Measurements from ENCODE around the gene QTRT2. TPM values are rescaled to one million over a fixed set of nuclear protein-coding genes. Genes with fewer than 3 reads are reported as not detected.

QTRT2 gene
- total and polyA plus RNA-seq, 4 experiments from 2014 or later, result 14.3 to 35.7 (median 22.3) TPM

- CTCF ChIA-PET (ENCODE audit: partially characterized antibody), result interaction anchor here (0.6 kb wide), 1 partner anchor 1014 kb away, joined by 5 read pairs; no protein-coding TSS in a partner anchor
These were observed 47.9 kb downstream of the QTRT2 start for GRCh38 chr3:114104414-114104813.

GRCh38 chr3:114108137-114108536 is 51.6 kb downstream of the QTRT2 start:
- ChIA-PET CTCF (ENCODE audit: partially characterized antibody) (interaction anchor here (1.7 kb wide), 1 partner anchor 19 kb away, joined by 4 read pairs; no protein-coding TSS in a partner anchor), POLR2A (ENCODE audit: partially characterized antibody) (no interaction called here)
- H3K4me1 Mint-ChIP-seq, result no peaks in the 10 kb centered on the region
- intact Hi-C loops (cut with micrococcal nuclease), result no loop called here
- no peak overlapping the region for H3K27ac Mint-ChIP-seq
- Histone ChIP-seq H3K4me1 (ENCODE audit: insufficient read depth, low read length) (no peaks in the 10 kb centered on the region), H3K9me3 (ENCODE audit: control insufficient read depth in 1 of 2, low read length in 2 of 2) (no peaks in the 10 kb centered on the region), H3K36me3 (ENCODE audit: insufficient read depth, low read length) (no peaks in the 10 kb centered on the region), H3K27me3 (ENCODE audit: insufficient read depth, low read length) (no peaks in the 10 kb centered on the region), H3K4me3 (ENCODE audit: low read length in 2 of 2) (no peak overlapping the region), H3K27ac (ENCODE audit: low read depth, low read length) (no peak overlapping the region)
- no peak for DNase-seq
- peaks cover 0 to 2% (median 0%) of the 10 kb centered on the region in 8 donors for H3K9me3 Mint-ChIP-seq
- H3K4me3 Mint-ChIP-seq, result no peak overlapping the region
- H3K27me3 Mint-ChIP-seq, result peaks cover 2 to 12% of the 10 kb centered on the region in 2 donors
- H3K36me3 Mint-ChIP-seq, result no peaks in the 10 kb centered on the region

More at GRCh38 chr3:114104414-114104813, 47.9 kb downstream of the QTRT2 start:
- H3K9me3 Mint-ChIP-seq, result peaks cover 0 to 2% (median 0%) of the 10 kb centered on the region in 8 donors
- POLR2A ChIA-PET (ENCODE audit: partially characterized antibody), result no interaction called here
- no peaks in the 10 kb centered on the region for H3K36me3 Mint-ChIP-seq
- Histone ChIP-seq H3K9me3 (ENCODE audit: control insufficient read depth in 1 of 2, low read length in 2 of 2) (no peaks in the 10 kb centered on the region), H3K4me3 (ENCODE audit: low read length in 2 of 2) (no peak overlapping the region), H3K4me1 (ENCODE audit: insufficient read depth, low read length) (no peaks in the 10 kb centered on the region), H3K27me3 (ENCODE audit: insufficient read depth, low read length) (no peaks in the 10 kb centered on the region), H3K36me3 (ENCODE audit: insufficient read depth, low read length) (no peaks in the 10 kb centered on the region), H3K27ac (ENCODE audit: low read depth, low read length) (no peak overlapping the region)
- no peak overlapping the region for H3K27ac Mint-ChIP-seq
- intact Hi-C loops (cut with micrococcal nuclease), result no loop called here
- DNase-seq, result no peak
- no peak overlapping the region for H3K4me3 Mint-ChIP-seq
- peaks cover 0 to 7% of the 10 kb centered on the region in 2 donors for H3K27me3 Mint-ChIP-seq
- H3K4me1 Mint-ChIP-seq, result no peaks in the 10 kb centered on the region

GRCh38 chr3:114110439-114110838 is 53.9 kb downstream of the QTRT2 start:
- Histone ChIP-seq H3K4me1 (ENCODE audit: insufficient read depth, low read length) (no peaks in the 10 kb centered on the region), H3K4me3 (ENCODE audit: low read length in 2 of 2) (no peak overlapping the region), H3K27ac (ENCODE audit: low read depth, low read length) (no peak overlapping the region), H3K36me3 (ENCODE audit: insufficient read depth, low read length) (no peaks in the 10 kb centered on the region), H3K27me3 (ENCODE audit: insufficient read depth, low read length) (no peaks in the 10 kb centered on the region), H3K9me3 (ENCODE audit: control insufficient read depth in 1 of 2, low read length in 2 of 2) (no peaks in the 10 kb centered on the region)
- Mint-ChIP-seq H3K4me1 (no peaks in the 10 kb centered on the region), H3K36me3 (no peaks in the 10 kb centered on the region), H3K9me3 (peaks cover 0 to 1% (median 0%) of the 10 kb centered on the region in 8 donors), H3K27me3 (peaks cover 2 to 15% of the 10 kb centered on the region in 2 donors), H3K4me3 (no peak overlapping the region), H3K27ac (no peak overlapping the region)
- POLR2A ChIA-PET (ENCODE audit: partially characterized antibody), result no interaction called here
- CTCF ChIA-PET (ENCODE audit: partially characterized antibody), result no interaction called here
- DNase-seq, result no peak
- intact Hi-C loops (cut with micrococcal nuclease), result no loop called here

GRCh38 chr3:114111060-114111770 is 54.7 kb downstream of the QTRT2 start:
- intact Hi-C loops (cut with micrococcal nuclease), result no loop called here
- H3K27ac Mint-ChIP-seq, result no peak overlapping the region
- no peak overlapping the region for H3K4me3 Mint-ChIP-seq
- Histone ChIP-seq H3K27me3 (ENCODE audit: insufficient read depth, low read length) (no peaks in the 10 kb centered on the region), H3K36me3 (ENCODE audit: insufficient read depth, low read length) (no peaks in the 10 kb centered on the region), H3K27ac (ENCODE audit: low read depth, low read length) (no peak overlapping the region), H3K4me1 (ENCODE audit: insufficient read depth, low read length) (no peaks in the 10 kb centered on the region), H3K4me3 (ENCODE audit: low read length in 2 of 2) (no peak overlapping the region), H3K9me3 (ENCODE audit: control insufficient read depth in 1 of 2, low read length in 2 of 2) (no peaks in the 10 kb centered on the region)
- peaks cover 2 to 13% of the 10 kb centered on the region in 2 donors for H3K27me3 Mint-ChIP-seq
- ChIA-PET CTCF (ENCODE audit: partially characterized antibody) (no interaction called here), POLR2A (ENCODE audit: partially characterized antibody) (no interaction called here)
- no peaks in the 10 kb centered on the region for H3K4me1 Mint-ChIP-seq
- no peaks in the 10 kb centered on the region for H3K9me3 Mint-ChIP-seq
- no peaks in the 10 kb centered on the region for H3K36me3 Mint-ChIP-seq
- DNase-seq, result no peak

GRCh38 chr3:114112696-114113095 is 56.2 kb downstream of the QTRT2 start:
- H3K27ac Mint-ChIP-seq, result no peak overlapping the region
- H3K4me1 Mint-ChIP-seq, result no peaks in the 10 kb centered on the region
- no peak overlapping the region for H3K4me3 Mint-ChIP-seq
- intact Hi-C loops (cut with micrococcal nuclease), result no loop called here
- no peak overlapping the region for H3K27ac ChIP-seq (ENCODE audit: low read depth, low read length)
- peaks cover 2 to 11% of the 10 kb centered on the region in 2 donors for H3K27me3 Mint-ChIP-seq
- no peak for DNase-seq
- CTCF ChIA-PET (ENCODE audit: partially characterized antibody), result no interaction called here
- H3K36me3 ChIP-seq (ENCODE audit: insufficient read depth, low read length), result no peaks in the 10 kb centered on the region
- H3K9me3 ChIP-seq (ENCODE audit: control insufficient read depth in 1 of 2, low read length in 2 of 2), result no peaks in the 10 kb centered on the region
- H3K9me3 Mint-ChIP-seq, result no peaks in the 10 kb centered on the region
- H3K4me3 ChIP-seq (ENCODE audit: low read length in 2 of 2), result no peak overlapping the region
- H3K36me3 Mint-ChIP-seq, result no peaks in the 10 kb centered on the region
- no peaks in the 10 kb centered on the region for H3K27me3 ChIP-seq (ENCODE audit: insufficient read depth, low read length)
- POLR2A ChIA-PET (ENCODE audit: partially characterized antibody), result no interaction called here
- no peaks in the 10 kb centered on the region for H3K4me1 ChIP-seq (ENCODE audit: insufficient read depth, low read length)

- H3K9me3 Mint-ChIP-seq, result no peaks in the 10 kb centered on the region
- H3K9me3 ChIP-seq (ENCODE audit: control insufficient read depth in 1 of 2, low read length in 2 of 2), result no peaks in the 10 kb centered on the region
- no peak overlapping the region for H3K4me3 Mint-ChIP-seq
- H3K27me3 ChIP-seq (ENCODE audit: insufficient read depth, low read length), result no peaks in the 10 kb centered on the region
- no peak overlapping the region for H3K27ac Mint-ChIP-seq
- H3K27ac ChIP-seq (ENCODE audit: low read depth, low read length), result no peak overlapping the region
- H3K36me3 ChIP-seq (ENCODE audit: insufficient read depth, low read length), result no peaks in the 10 kb centered on the region
- no peaks in the 10 kb centered on the region for H3K36me3 Mint-ChIP-seq
- peaks cover 0 to 8% of the 10 kb centered on the region in 2 donors for H3K27me3 Mint-ChIP-seq
- ChIA-PET CTCF (ENCODE audit: partially characterized antibody) (no interaction called here), POLR2A (ENCODE audit: partially characterized antibody) (no interaction called here)
- no peak for DNase-seq
- H3K4me1 Mint-ChIP-seq, result no peaks in the 10 kb centered on the region
- H3K4me3 ChIP-seq (ENCODE audit: low read length in 2 of 2), result no peak overlapping the region
- H3K4me1 ChIP-seq (ENCODE audit: insufficient read depth, low read length), result no peaks in the 10 kb centered on the region
- intact Hi-C loops (cut with micrococcal nuclease), result no loop called here
These were observed 58.2 kb downstream of the QTRT2 start for GRCh38 chr3:114114719-114115118.

- ChIA-PET CTCF (ENCODE audit: partially characterized antibody) (no interaction called here), POLR2A (ENCODE audit: partially characterized antibody) (no interaction called here)
- no peaks in the 10 kb centered on the region for H3K9me3 Mint-ChIP-seq
- H3K9me3 ChIP-seq (ENCODE audit: control insufficient read depth in 1 of 2, low read length in 2 of 2), result no peaks in the 10 kb centered on the region
- H3K36me3 ChIP-seq (ENCODE audit: insufficient read depth, low read length), result no peaks in the 10 kb centered on the region
- no peak for DNase-seq
- intact Hi-C loops (cut with micrococcal nuclease), result no loop called here
- H3K27me3 Mint-ChIP-seq, result peaks cover 0 to 8% of the 10 kb centered on the region in 2 donors
- no peak overlapping the region for H3K27ac ChIP-seq (ENCODE audit: low read depth, low read length)
- no peaks in the 10 kb centered on the region for H3K4me1 Mint-ChIP-seq
- no peak overlapping the region for H3K4me3 ChIP-seq (ENCODE audit: low read length in 2 of 2)
- H3K27ac Mint-ChIP-seq, result no peak overlapping the region
- no peaks in the 10 kb centered on the region for H3K27me3 ChIP-seq (ENCODE audit: insufficient read depth, low read length)
- H3K36me3 Mint-ChIP-seq, result no peaks in the 10 kb centered on the region
- no peaks in the 10 kb centered on the region for H3K4me1 ChIP-seq (ENCODE audit: insufficient read depth, low read length)
- H3K4me3 Mint-ChIP-seq, result no peak overlapping the region
These were observed 58.6 kb downstream of the QTRT2 start for GRCh38 chr3:114115143-114115542.

Measured in CD4-positive, alpha-beta memory T cell (primary cell).